H9 (cell line): ENCODE measurements around the gene ERFL. TPM values are rescaled to one million over a fixed set of nuclear protein-coding genes. Genes with fewer than 3 reads are reported as not detected.

Experiments used
- DNase-seq: peaks from one replicate; pipeline ENCODE4 v3.0.0-alpha.2; 2017
- H2AFZ ChIP-seq: one replicate; pipeline ENCODE4 v1.6.1; 2013; ENCODE audit warnings: mild to moderate bottlenecking, low read length, control low read depth, moderate library complexity
- H2AK5ac ChIP-seq: 2 replicates; pipeline ENCODE4 v1.6.1; 2013; ENCODE audit warnings: low read length, control low read depth, mixed read lengths; ENCODE audit not compliant: insufficient read length
- H2BK120ac ChIP-seq: one replicate; pipeline ENCODE4 v1.6.1; 2013; ENCODE audit warnings: low read depth, mild to moderate bottlenecking, low read length, control low read depth, inconsistent platforms; ENCODE audit not compliant: poor library complexity, severe bottlenecking
- H2BK12ac ChIP-seq: 2 replicates; pipeline ENCODE4 v1.6.1; 2013; ENCODE audit warnings: low read length, control low read depth, mixed read lengths, low read depth; ENCODE audit not compliant: insufficient read length
- H2BK15ac ChIP-seq: 2 replicates; pipeline ENCODE4 v1.6.1; 2013; ENCODE audit warnings: low read depth, low read length, control low read depth
- H2BK20ac ChIP-seq: one replicate; pipeline ENCODE4 v1.6.1; 2013; ENCODE audit warnings: low read depth, mild to moderate bottlenecking, low read length, control low read depth, inconsistent platforms; ENCODE audit not compliant: poor library complexity, severe bottlenecking
- H2BK5ac ChIP-seq: 2 replicates; pipeline ENCODE4 v1.6.1; 2013; ENCODE audit warnings: low read length, control low read depth, mixed read lengths; ENCODE audit not compliant: insufficient read length
- H3K14ac ChIP-seq: 2 replicates; pipeline ENCODE4 v1.6.1; 2013; ENCODE audit warnings: low read length, control low read depth; ENCODE audit not compliant: insufficient read depth
- H3K18ac ChIP-seq: 2 replicates; pipeline ENCODE4 v1.6.1; 2013; ENCODE audit warnings: low read depth, mild to moderate bottlenecking, mixed read lengths, low read length, control low read depth; ENCODE audit not compliant: insufficient read length
- H3K23ac ChIP-seq: 2 replicates; pipeline ENCODE4 v1.6.1; 2013; ENCODE audit warnings: low read length, control low read depth, mixed read lengths, low read depth; ENCODE audit not compliant: insufficient read length
- H3K23me2 ChIP-seq: 2 replicates; pipeline ENCODE4 v1.6.1; 2013; ENCODE audit warnings: low read depth, mild to moderate bottlenecking, mixed read lengths, low read length, control low read depth; ENCODE audit not compliant: insufficient read length, poor library complexity, severe bottlenecking
- H3K27ac ChIP-seq: 2 replicates; pipeline ENCODE4 v1.5.1; 2013; ENCODE audit warnings: low read length, control low read depth, mixed read lengths, low read depth; ENCODE audit not compliant: insufficient read length
- H3K27me3 ChIP-seq: 2 replicates; pipeline ENCODE4 v1.6.1; 2013; ENCODE audit warnings: low read length, control low read depth, inconsistent platforms; ENCODE audit not compliant: insufficient read depth
- H3K4ac ChIP-seq: 2 replicates; pipeline ENCODE4 v1.6.1; 2013; ENCODE audit warnings: low read depth, mild to moderate bottlenecking, control low read depth, inconsistent platforms, low read length, moderate library complexity
- H3K4me1 ChIP-seq: 2 replicates; pipeline ENCODE4 v1.6.1; 2013; ENCODE audit warnings: low read length, control low read depth, inconsistent platforms; ENCODE audit not compliant: insufficient read depth
- H3K4me2 ChIP-seq: 2 replicates; pipeline ENCODE4 v1.6.1; 2013; ENCODE audit warnings: low read length, control low read depth, mixed read lengths; ENCODE audit not compliant: insufficient read length, insufficient read depth
- H3K56ac ChIP-seq: 2 replicates; pipeline ENCODE4 v1.6.1; 2013; ENCODE audit warnings: low read depth, mild to moderate bottlenecking, mixed read lengths, low read length, control low read depth; ENCODE audit not compliant: insufficient read length
- H3K79me1 ChIP-seq: 2 replicates; pipeline ENCODE4 v1.6.1; 2013; ENCODE audit warnings: low read depth, mild to moderate bottlenecking, moderate library complexity, low read length, control low read depth, inconsistent platforms; ENCODE audit not compliant: insufficient read depth, poor library complexity, severe bottlenecking
- H3K79me2 ChIP-seq: 2 replicates; pipeline ENCODE4 v1.6.1; 2013; ENCODE audit warnings: low read length, control low read depth, inconsistent platforms; ENCODE audit not compliant: insufficient read depth
- H3K9ac ChIP-seq: 2 replicates; pipeline ENCODE4 v1.6.1; 2013; ENCODE audit warnings: low read length, control low read depth, mixed read lengths; ENCODE audit not compliant: insufficient read length; ENCODE audit errors: extremely low read depth
- H3K9me3 ChIP-seq: one replicate; pipeline ENCODE4 v1.6.1; 2013; ENCODE audit warnings: low read depth, low read length, inconsistent platforms; ENCODE audit not compliant: control insufficient read depth
- H3T11ph ChIP-seq: one replicate; pipeline ENCODE4 v1.6.1; 2013; ENCODE audit warnings: mild to moderate bottlenecking, low read length, control low read depth, inconsistent platforms
- H4K20me1 ChIP-seq: one replicate; pipeline ENCODE4 v1.6.1; 2013; ENCODE audit not compliant: control insufficient read depth, insufficient read length, insufficient read depth
- H4K5ac ChIP-seq: 2 replicates; pipeline ENCODE4 v1.6.1; 2013; ENCODE audit warnings: low read depth, mild to moderate bottlenecking, mixed read lengths, low read length, control low read depth; ENCODE audit not compliant: insufficient read length
- H4K8ac ChIP-seq: replicated peaks from 2 replicates; pipeline ENCODE4 v1.6.1; 2013; ENCODE audit warnings: low read length, control low read depth, mixed read lengths, low read depth; ENCODE audit not compliant: insufficient read length
- H4K91ac ChIP-seq: 2 replicates; pipeline ENCODE4 v1.6.1; 2013; ENCODE audit warnings: low read depth, mild to moderate bottlenecking, moderate library complexity, mixed read lengths, low read length, control low read depth; ENCODE audit not compliant: insufficient read length
- H3K27ac Mint-ChIP-seq, 3 experiments: 2 replicates in 2 of 3; 3 replicates in 1 of 3; pipeline ENCODE4 v1.8.0; 2020 to 2021; ENCODE audit warnings: mixed read lengths in 3 of 3, mild to moderate bottlenecking in 1 of 3, moderate library complexity in 1 of 3
- H3K27me3 Mint-ChIP-seq: 2 replicates; pipeline ENCODE4 v1.8.0; 2021; ENCODE audit warnings: low read depth, mild to moderate bottlenecking, moderate library complexity, mixed read lengths
- H3K36me3 Mint-ChIP-seq, 3 experiments: 2 replicates in 2 of 3; 3 replicates in 1 of 3; pipeline ENCODE4 v1.8.0; 2020 to 2021; ENCODE audit warnings: low read depth in 3 of 3, mixed read lengths in 3 of 3; ENCODE audit not compliant: insufficient read depth in 1 of 3
- H3K4me1 Mint-ChIP-seq, 2 experiments: 2 replicates each; pipeline ENCODE4 v1.8.0; 2020; ENCODE audit warnings: mixed read lengths in 2 of 2
- H3K4me3 Mint-ChIP-seq, 2 experiments: 2 replicates in 1 of 2; 3 replicates in 1 of 2; pipeline ENCODE4 v1.8.0; 2020 to 2021; ENCODE audit warnings: mild to moderate bottlenecking in 2 of 2, mixed read lengths in 2 of 2, moderate library complexity in 1 of 2
- H3K9me3 Mint-ChIP-seq, 2 experiments: 2 replicates in 1 of 2; 3 replicates in 1 of 2; pipeline ENCODE4 v1.8.0; 2020; ENCODE audit warnings: mild to moderate bottlenecking in 2 of 2, mixed read lengths in 2 of 2, moderate library complexity in 1 of 2
- WGBS: extraction: QIAGEN DNeasy Blood & Tissue Kit; methylation state at CpG from one replicate; pipeline ENCODE4 v1.1.7; 2013; ENCODE audit warnings: missing lambda C conversion rate, low lambda C conversion rate, mixed read lengths; ENCODE audit not compliant: insufficient read length; ENCODE audit errors: extremely low coverage; 5-methylcytosine and 5-hydroxymethylcytosine counted together
- total RNA-seq: library from RNA; stranded (reverse); gene quantifications from 2 replicates; pipeline ENCODE4 v1.2.1, GENCODE V29; 2021
- TF ChIP-seq, protein P1 (sequence below): fragments of 200-600 bp; sonication (generic); conservative IDR thresholded peaks from 3 replicates; pipeline ENCODE4 v1.8.0; 2021; ENCODE audit warnings: antibody characterized with exemption, mild to moderate bottlenecking

The ERFL gene
- total RNA-seq, 1 experiment from 2014 or later: 0.22 TPM

DNA sequence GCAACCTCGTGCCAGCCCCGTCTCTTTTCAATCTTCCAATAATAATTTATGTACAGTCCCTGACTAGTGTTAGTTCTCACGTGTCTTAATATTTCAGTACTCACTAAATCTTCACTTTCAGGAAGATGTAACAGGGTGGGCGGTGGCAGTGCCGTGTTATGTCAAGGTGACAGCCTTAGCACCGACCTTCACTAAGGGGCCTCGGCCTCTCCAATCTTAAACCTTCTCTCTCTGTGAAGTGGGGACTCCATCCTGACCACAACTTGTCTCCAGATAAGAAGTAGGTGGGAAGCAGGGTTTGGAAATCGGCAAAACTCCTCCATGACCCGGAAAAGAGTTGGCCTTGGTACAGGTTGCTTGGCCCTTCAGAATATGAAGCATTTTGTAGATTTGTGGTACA is 66.4 kb downstream of the ERFL start:
- Mint-ChIP-seq H3K4me1 (peaks cover 36 to 46% of the 10 kb centered on the region in 2 experiments), H3K4me3 (peak overlapping the region; percentile 84 to 96), H3K36me3 (peaks cover 50 to 63% (median 58%) of the 10 kb centered on the region in 3 experiments), H3K9me3 (no peaks in the 10 kb centered on the region; a peak in 1 of 5 replicates), H3K27me3 (peaks cover 7% of the 10 kb centered on the region), H3K27ac (peak overlapping the region; percentile 68 to 99 (median 94); a peak in 6 of 7 replicates)
- no peak overlapping the region for H3K56ac ChIP-seq
- no peak overlapping the region for H2AK5ac ChIP-seq
- H2BK120ac ChIP-seq: no peak overlapping the region
- peaks cover 9% of the 10 kb centered on the region for H3K23me2 ChIP-seq
- H3K79me2 ChIP-seq: peaks cover 29% of the 10 kb centered on the region
- H4K8ac ChIP-seq: no peak overlapping the region
- DNase-seq: no peak
- H3K18ac ChIP-seq: no peak overlapping the region
- H3K27ac ChIP-seq: no peak overlapping the region
- H4K5ac ChIP-seq: no peak overlapping the region
- TF ChIP-seq, protein P1, sequence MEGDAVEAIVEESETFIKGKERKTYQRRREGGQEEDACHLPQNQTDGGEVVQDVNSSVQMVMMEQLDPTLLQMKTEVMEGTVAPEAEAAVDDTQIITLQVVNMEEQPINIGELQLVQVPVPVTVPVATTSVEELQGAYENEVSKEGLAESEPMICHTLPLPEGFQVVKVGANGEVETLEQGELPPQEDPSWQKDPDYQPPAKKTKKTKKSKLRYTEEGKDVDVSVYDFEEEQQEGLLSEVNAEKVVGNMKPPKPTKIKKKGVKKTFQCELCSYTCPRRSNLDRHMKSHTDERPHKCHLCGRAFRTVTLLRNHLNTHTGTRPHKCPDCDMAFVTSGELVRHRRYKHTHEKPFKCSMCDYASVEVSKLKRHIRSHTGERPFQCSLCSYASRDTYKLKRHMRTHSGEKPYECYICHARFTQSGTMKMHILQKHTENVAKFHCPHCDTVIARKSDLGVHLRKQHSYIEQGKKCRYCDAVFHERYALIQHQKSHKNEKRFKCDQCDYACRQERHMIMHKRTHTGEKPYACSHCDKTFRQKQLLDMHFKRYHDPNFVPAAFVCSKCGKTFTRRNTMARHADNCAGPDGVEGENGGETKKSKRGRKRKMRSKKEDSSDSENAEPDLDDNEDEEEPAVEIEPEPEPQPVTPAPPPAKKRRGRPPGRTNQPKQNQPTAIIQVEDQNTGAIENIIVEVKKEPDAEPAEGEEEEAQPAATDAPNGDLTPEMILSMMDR: no peak
- H2AFZ ChIP-seq: no peak overlapping the region
- H3K9me3 ChIP-seq: no peaks in the 10 kb centered on the region
- no peak overlapping the region for H2BK15ac ChIP-seq
- H3K4me1 ChIP-seq: no peaks in the 10 kb centered on the region; the same call in 1 of the 2 replicates
- H2BK12ac ChIP-seq: no peak overlapping the region
- no peaks in the 10 kb centered on the region for H3K27me3 ChIP-seq
- H3K9ac ChIP-seq: peak overlapping the region; percentile 99
- H3K4ac ChIP-seq: no peak overlapping the region
- H4K20me1 ChIP-seq: no peaks in the 10 kb centered on the region
- no CpG with 5 or more reads among the region's 9 CpGs for WGBS
- H3K79me1 ChIP-seq: peaks cover 17% of the 10 kb centered on the region
- no peak overlapping the region for H4K91ac ChIP-seq
- peak overlapping the region; percentile 90 for H3K4me2 ChIP-seq
- H2BK5ac ChIP-seq: no peak overlapping the region
- no peak overlapping the region for H3T11ph ChIP-seq
- H3K14ac ChIP-seq: no peak overlapping the region
- H2BK20ac ChIP-seq: no peak overlapping the region
- no peak overlapping the region for H3K23ac ChIP-seq
